HG02642 (cell line): ENCODE measurements around the gene SPDYE2B.
"Not testable (repeated sequence)": the region's sequence is repeated elsewhere in the genome, so short reads cannot be mapped to it uniquely, and the experiment has no call there.

Experiments used
- ATAC-seq: cut with Tn5 transposase; IDR thresholded peaks from one replicate; pipeline ENCODE4 v1.9.1; 2021; ENCODE audit warnings: mild to moderate bottlenecking; ENCODE audit not compliant: unreplicated experiment, poor library complexity

SPDYE2B gene

DNA sequence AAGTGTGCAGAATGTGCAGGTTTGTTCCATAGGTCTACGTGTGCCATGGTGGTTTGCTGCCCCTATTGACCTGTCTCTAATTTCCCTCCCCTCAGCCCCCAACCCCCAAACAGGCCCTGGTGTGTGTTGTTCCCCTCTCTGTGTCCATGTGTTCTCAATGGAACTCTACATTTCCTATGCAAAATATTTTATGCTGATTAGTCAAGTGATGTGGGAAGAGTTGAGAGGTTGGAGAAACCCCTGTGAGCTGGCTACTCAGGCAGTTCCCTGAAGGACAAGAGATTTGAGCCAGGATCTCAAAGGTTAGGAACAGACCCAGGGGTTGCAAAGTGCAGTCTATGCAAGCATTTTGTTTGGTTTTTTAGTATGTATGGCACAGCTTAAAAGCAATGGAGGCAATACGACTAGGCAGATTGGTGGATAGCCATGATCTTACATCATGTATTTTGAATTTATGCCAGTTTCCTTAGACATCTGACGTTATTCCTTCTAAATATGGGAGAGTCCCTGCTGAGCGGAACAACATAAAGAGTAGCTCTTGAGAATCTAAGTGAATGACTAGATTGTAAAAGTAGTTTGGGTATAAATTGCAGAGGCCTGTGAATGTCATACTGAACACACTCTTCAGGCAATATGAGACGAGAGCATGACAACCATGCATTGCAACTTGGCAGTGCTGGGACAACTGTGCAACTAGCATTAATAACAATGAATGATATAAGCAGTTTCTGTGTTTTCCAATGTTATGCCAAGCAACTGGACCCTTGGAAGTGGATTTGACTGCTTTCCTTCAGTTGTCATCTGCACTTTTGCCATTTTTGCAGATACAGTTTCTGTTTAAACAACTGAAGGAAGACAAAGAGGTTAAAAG is 47.8 kb downstream of the SPDYE2B start:
- ATAC-seq: not testable (repeated sequence)

DNA sequence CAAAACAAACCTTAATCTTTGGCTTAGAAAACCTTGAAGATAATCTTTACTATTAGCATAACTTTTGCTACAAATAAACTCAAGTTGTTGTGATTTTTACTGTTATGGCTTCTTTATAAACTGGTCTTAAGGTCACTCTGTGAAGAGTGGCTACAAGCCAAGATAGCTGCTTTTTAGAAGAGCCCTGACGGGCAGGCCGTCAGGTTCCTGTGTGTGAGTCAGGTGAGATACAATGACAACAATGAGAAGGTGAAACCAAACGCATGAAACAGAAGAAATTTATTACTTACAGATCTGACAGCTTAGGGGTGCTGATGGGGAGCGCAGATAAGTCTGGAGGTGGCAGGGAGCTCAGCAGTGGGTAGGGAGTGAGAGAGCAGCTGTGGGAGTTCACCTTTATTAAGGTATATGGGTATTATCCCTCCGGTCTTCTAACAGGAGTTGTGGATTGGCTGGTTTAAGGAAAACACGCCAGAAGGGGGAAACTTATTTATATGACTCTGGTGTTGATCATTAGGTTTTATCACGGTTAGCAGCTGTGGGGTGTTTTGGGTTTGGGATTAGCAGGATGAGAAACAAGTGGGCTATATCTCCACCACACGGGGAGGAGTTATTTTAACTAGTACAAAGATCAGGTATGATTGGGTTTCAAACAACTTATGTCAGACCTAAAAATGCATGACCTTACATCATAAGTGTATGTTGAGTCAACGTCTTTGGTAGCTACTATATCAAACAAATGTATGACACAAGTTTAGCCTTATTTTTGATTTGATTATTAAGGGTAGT is 49.0 kb downstream of the SPDYE2B start:
- not testable (repeated sequence) for ATAC-seq
